KG1 (cell line): ENCODE data around the gene STAM2.
"Not testable (repeated sequence)": the region's sequence is repeated elsewhere in the genome, so short reads cannot be mapped to it uniquely, and the experiment has no call there.

ENCODE experiments used
- DNase-seq: peaks from one replicate; lab custom pipeline; 2025; lab: John Stamatoyannopoulos, UW

STAM2 gene

GRCh38 chr2:152172201-152172785, 3.3 kb downstream of the STAM2 start:
- DNase-seq = not testable (repeated sequence)

DNA sequence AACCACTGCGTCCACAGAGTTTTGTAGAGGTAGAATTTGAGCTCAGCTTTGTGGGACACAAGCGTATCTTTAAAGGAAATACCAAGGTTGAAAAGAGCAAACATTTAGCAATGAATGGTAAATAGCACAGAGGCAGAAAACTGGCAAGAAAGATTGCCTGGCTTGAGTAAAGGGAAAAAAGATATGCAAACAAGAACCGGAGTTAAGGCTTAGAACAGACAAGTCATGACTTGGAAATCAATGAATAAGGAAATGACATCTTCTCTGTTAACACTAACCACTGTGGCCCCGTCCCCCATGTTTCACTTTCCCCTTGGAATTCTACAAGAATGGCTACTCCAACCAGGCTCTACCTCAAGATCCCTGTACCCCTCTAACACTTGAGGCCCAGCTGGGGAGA, 3.8 kb downstream of the STAM2 start:
- DNase-seq = no peak

- not testable (repeated sequence) for DNase-seq
These were observed 6.4 kb downstream of the STAM2 start for GRCh38 chr2:152169158-152169557.

- not testable (repeated sequence) for DNase-seq
These were observed 8.1 kb downstream of the STAM2 start for GRCh38 chr2:152167470-152167869.

DNA sequence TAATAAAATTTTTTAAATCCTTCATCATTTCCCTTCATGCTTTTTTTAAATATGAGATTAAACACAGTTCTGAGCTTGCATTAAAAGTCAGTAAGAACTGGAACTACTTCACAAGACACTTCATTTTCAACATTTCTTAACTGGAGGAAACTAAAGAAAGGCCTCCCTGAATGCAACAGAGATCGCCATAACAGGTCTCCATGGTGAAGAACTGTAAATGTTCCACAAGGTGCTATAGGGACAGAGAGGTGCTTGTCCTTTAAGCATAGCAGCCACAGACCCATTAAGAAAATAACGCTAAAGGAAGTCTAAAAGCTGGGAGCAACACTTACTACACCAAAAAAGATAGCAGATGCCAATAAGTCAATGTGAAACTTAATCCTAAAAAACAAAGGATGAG, 8.5 kb downstream of the STAM2 start:
- no peak for DNase-seq

DNA sequence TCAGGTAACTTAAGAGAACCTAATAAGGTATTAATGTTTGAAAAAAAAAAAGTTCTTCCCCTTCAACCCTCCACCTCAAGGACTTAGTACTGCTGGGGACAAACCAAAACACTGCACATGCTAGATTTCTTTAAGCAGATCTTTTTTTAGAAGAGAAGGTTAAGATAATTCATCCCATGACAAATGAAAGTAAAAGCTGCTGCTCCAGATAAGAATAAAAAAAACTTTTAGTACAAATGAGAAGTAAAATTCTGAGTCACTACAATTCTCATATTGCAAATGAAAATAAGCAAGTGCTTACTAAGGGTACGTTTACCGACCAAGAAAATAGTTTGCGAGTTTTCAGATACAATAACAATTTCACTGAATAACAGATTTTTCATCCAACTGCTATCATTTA, 8.9 kb downstream of the STAM2 start:
- no peak for DNase-seq

- DNase-seq = no peak
These were observed 9.8 kb downstream of the STAM2 start for GRCh38 chr2:152165780-152166179.

DNA sequence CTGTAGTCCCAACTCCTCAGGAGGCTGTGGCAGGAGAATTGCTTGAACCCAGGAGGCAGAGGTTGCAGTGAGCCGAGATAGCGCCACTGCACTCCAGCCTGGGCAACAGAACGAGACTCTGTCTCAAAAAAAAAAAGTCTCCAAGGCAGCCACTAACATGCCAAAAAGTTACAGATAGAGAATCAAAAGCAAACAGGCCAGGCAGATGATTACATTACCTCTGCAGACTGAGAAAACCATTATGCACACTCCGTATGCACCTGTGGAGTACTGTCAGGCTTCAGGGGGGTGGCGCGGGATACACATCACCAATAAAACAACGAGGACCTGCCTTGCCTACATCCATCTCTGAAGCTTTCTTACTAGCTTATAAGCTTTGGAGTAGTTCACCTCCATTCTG, 10.3 kb downstream of the STAM2 start:
- no peak for DNase-seq

DNA sequence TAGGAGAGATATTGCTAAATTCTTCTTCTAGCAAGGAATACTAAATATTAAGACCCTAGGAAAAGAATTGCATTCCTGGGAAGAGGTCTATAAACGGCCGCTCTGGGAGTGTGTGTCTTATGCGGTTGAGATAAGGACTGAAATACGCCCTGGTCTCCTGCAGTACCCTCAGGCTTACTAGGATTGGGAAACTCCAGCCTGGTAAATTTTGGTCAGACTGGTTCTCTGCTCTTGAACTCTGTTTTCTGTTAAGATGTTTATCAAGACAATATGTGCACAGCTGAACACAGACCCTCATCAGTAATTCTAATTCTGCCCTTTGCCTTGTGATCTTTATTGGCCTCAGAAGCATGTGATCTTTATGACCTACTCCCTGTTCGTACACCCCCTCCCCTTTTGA, 11.9 kb downstream of the STAM2 start:
- DNase-seq = not testable (repeated sequence)

DNA sequence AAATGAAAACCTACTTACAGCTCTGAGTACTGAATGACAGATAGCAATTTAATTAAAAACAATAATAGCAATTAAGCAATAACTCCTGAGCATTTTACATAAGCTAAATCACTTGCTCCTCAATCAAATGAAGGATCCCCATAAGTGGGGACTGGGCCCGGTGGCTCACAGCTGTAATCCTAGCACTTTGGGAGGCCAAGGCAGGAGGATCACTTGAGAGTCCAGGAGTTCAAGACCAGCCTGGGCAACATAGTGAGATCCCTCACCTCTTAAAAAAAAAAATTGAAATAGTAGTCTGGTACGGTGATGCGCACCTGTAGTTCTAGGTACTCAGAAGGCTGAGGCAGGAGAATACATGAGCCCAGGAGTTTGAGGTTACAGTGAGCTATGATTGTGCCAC, 13.4 kb downstream of the STAM2 start:
- no peak for DNase-seq

- DNase-seq = no peak
These were observed 14.0 kb downstream of the STAM2 start for GRCh38 chr2:152161598-152161997.

- not testable (repeated sequence) for DNase-seq
These were observed 15.2 kb downstream of the STAM2 start for GRCh38 chr2:152160378-152160777.

DNA sequence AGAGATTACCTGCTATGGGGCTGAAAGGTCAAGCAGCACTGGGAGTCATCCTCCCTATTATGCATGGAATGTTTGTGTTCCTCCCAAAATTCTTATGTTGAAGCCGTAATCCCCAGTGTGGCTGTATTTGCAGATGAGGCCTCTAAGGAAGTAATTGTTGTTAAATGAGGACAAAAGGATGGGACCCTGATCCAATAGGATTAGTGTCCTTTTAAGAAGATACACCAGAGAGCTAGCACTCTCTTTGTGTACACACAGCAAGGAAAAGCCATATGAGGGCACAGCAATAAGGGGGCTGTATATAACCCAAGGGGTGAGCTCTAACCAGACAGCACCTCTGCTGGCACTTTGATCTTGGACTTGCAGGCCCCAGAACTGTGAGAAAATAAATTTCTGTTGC, 18.3 kb downstream of the STAM2 start:
- no peak for DNase-seq

DNA sequence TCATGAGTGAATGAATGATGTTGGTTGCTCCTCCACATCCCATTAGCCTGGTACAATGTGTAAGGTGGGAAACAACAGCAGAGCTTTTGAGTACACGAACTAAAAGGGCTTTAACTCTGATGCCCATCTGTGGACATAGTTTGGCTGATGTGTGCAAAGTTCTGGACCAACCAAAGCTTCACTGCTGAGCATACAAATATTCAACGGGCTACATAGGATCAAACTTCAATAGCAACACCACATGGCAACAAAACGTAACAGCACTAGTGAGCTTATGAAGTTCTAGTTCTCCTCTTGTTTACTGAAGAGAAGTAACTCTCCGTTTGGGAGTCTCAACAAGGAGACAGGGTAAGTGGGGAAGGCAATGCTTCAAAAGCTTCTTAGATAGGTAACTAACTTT, 20.4 kb downstream of the STAM2 start:
- DNase-seq = no peak

DNA sequence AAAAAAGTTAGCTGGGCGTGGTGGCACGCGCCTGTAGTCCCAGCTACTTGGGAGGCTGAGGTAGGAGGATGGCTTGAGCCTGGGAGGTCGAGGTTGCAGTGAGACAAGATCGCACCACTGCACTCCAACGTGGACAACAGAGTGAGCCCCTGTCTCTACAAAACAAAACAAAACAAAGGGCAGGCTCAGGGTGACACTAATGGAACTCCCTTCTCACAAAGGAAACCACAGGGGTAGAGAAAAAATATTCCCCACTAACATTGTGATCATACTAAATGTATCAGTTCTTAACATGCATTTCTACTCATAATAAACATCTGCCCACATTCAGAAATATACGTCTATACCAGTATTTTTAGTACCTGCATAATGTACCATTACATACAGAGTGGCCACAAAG, 21.1 kb downstream of the STAM2 start:
- no peak for DNase-seq

- DNase-seq = no peak
These were observed 40.9 kb downstream of the STAM2 start for GRCh38 chr2:152134488-152135280.

GRCh38 chr2:152132306-152132705, 43.3 kb downstream of the STAM2 start:
- no peak for DNase-seq

DNA sequence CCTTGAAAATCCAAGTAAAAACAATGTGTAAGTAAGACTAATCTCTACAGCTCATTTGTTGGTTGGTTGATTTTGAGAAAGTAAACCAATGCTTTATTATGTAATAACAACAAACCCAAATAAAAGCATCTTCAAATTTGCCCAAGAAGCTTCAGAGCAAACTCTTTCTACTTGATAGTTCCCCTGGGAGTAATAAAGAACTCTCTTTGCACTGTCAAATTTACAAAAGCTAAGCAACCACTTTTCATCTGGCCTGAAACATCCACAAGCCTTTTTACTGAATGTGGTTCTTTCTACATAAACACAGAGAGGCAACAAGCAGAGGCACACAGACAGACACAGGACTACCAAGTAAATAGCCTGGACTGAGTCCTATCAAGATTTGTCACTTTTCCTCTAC, 47.9 kb downstream of the STAM2 start:
- no peak for DNase-seq

GRCh38 chr2:152126664-152127063, 48.9 kb downstream of the STAM2 start:
- no peak for DNase-seq

DNA sequence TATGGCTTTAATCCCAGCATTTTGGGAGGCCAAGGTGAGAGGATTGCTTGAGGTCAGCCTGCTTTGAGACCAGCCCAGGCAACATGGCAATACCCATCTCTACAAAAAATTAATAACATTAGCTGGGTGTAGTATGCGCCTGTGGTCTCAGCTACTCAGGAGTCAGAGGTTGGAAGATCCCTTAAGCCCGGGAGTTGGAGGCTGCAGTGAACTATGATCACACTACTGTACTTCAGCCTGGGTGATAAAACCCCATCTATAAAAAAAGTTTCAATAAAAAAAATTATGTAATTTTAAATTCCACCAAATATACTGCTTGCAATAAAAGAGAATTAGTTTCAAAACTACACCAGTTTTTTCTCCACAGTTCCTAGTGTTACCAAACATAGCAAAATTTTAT, 53.4 kb downstream of the STAM2 start:
- DNase-seq = no peak

- DNase-seq = no peak
These were observed 55.1 kb downstream of the STAM2 start for GRCh38 chr2:152120430-152120829.

DNA sequence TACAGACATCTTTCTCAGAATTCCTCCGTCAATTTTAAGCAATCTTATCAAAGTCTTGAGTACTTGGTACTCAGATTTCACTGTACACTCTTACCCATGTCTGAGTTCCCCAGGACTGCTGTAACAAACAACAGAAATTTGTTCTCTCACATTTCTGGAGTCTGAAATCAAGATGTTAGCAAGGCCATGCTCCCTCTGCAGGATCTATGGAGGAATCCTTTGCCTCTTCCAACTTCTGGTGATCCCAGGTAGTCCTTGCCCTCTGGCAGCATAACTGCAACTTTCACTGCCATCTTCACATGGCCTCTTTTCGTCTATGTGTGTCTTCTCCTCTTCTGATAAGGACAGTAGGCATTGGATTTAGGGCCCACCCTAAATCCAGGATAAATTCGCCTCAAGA, 59.6 kb downstream of the STAM2 start:
- no peak for DNase-seq

- DNase-seq = no peak
These were observed 61.2 kb downstream of the STAM2 start for GRCh38 chr2:152114366-152114765.

GRCh38 chr2:152107140-152107539, 68.4 kb downstream of the STAM2 start:
- not testable (repeated sequence) for DNase-seq
